ENCODE data around the gene IQSEC1. TPM values are rescaled to one million over a fixed set of nuclear protein-coding genes. Genes with fewer than 3 reads are reported as not detected.
"Not testable (repeated sequence)": the region's sequence is repeated elsewhere in the genome, so short reads cannot be mapped to it uniquely, and the experiment has no call there.

IQSEC1 gene
- polyA plus RNA-seq, 3 donors, result 17.7 to 61.7 (median 30.3) TPM

DNA sequence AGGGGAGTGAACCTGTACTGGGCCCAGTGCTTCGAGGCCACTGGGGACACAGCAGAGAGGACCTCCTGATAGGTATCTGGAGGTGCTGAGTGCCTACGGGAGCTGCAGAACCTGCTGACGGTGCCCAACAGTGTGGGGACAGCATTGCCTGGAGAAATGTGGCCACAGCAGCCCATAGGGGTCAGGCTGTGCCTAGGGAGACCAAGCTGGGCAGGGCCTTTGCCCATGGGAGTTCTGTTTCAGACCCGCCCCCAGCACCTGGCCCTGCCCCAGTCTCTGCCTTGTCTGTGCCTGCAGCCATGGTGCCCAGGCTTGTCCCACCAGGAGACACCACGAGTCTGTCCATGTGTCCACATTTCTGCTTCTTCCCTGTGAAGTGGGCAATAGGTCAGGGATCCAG is 216.6 kb downstream of the IQSEC1 start:
- H3K27ac ChIP-seq (ENCODE audit: low read depth in 1 of 2, low read length in 2 of 2), result no peak overlapping the region
- H3K36me3 Mint-ChIP-seq, result no peaks in the 10 kb centered on the region
- H3K27me3 Mint-ChIP-seq (ENCODE audit: low read depth in 3 of 3), result peaks cover 7 to 8% (median 7%) of the 10 kb centered on the region in 3 donors
- H4K20me1 ChIP-seq (ENCODE audit: insufficient read depth, low read length), result no peaks in the 10 kb centered on the region
- no peaks in the 10 kb centered on the region for H3K27me3 ChIP-seq (ENCODE audit: control insufficient read depth in 2 of 2, insufficient read depth in 2 of 2, low read length in 2 of 2)
- TF ChIP-seq CTCF (IDR thresholded peaks at IDR 0.05), result no peak
- intact Hi-C loops (cut with micrococcal nuclease), result no loop called here
- H3K4me3 Mint-ChIP-seq, result no peak overlapping the region
- H3K4me1 ChIP-seq (ENCODE audit: control insufficient read depth in 1 of 2, insufficient read depth in 2 of 2, low read length in 2 of 2), result no peaks in the 10 kb centered on the region
- H3K4me3 ChIP-seq (replicated peaks in 1 of 3; ENCODE audit: low read depth in 2 of 3, low read length in 3 of 3), result no peak overlapping the region
- H3K9me3 ChIP-seq (replicated peaks in 1 of 2; ENCODE audit: control insufficient read depth in 1 of 2, insufficient read depth in 1 of 2, low read length in 2 of 2), result no peaks in the 10 kb centered on the region
- no peak overlapping the region for H3K4me2 ChIP-seq (replicated peaks; ENCODE audit: extremely low read depth, low read length, poor library complexity, severe bottlenecking)
- no peaks in the 10 kb centered on the region for H3K79me2 ChIP-seq (ENCODE audit: insufficient read depth, low read length)
- H3K9ac ChIP-seq (ENCODE audit: insufficient read depth, low read length, poor library complexity, severe bottlenecking), result no peak overlapping the region
- no peaks in the 10 kb centered on the region for H3K9me3 Mint-ChIP-seq
- peaks cover 8% of the 10 kb centered on the region for H3K4me1 Mint-ChIP-seq
- H3K27ac Mint-ChIP-seq, result no peak overlapping the region
- 95% methylated on average over 5 of the region's 5 CpGs for WGBS (ENCODE audit: insufficient coverage)
- no peak overlapping the region for H2AFZ ChIP-seq (ENCODE audit: insufficient read depth, low read depth, low read length, poor library complexity, severe bottlenecking)
- H3K36me3 ChIP-seq (replicated peaks in 1 of 2; ENCODE audit: control insufficient read depth in 1 of 2, insufficient read depth in 2 of 2, low read length in 2 of 2), result no peaks in the 10 kb centered on the region
- no peak for DNase-seq

- Histone ChIP-seq H3K27ac (ENCODE audit: low read depth in 1 of 2, low read length in 2 of 2) (no peak overlapping the region), H3K4me2 (replicated peaks; ENCODE audit: extremely low read depth, low read length, poor library complexity, severe bottlenecking) (no peak overlapping the region), H3K4me1 (ENCODE audit: control insufficient read depth in 1 of 2, insufficient read depth in 2 of 2, low read length in 2 of 2) (no peaks in the 10 kb centered on the region), H4K20me1 (ENCODE audit: insufficient read depth, low read length) (no peaks in the 10 kb centered on the region), H3K27me3 (ENCODE audit: control insufficient read depth in 2 of 2, insufficient read depth in 2 of 2, low read length in 2 of 2) (no peaks in the 10 kb centered on the region), H3K79me2 (ENCODE audit: insufficient read depth, low read length) (no peaks in the 10 kb centered on the region), H3K9me3 (replicated peaks in 1 of 2; ENCODE audit: control insufficient read depth in 1 of 2, insufficient read depth in 1 of 2, low read length in 2 of 2) (no peaks in the 10 kb centered on the region), H2AFZ (ENCODE audit: insufficient read depth, low read depth, low read length, poor library complexity, severe bottlenecking) (no peak overlapping the region), H3K36me3 (replicated peaks in 1 of 2; ENCODE audit: control insufficient read depth in 1 of 2, insufficient read depth in 2 of 2, low read length in 2 of 2) (no peaks in the 10 kb centered on the region), H3K4me3 (replicated peaks in 1 of 3; ENCODE audit: low read depth in 2 of 3, low read length in 3 of 3) (no peak overlapping the region), H3K9ac (ENCODE audit: insufficient read depth, low read length, poor library complexity, severe bottlenecking) (no peak overlapping the region)
- intact Hi-C loops (cut with micrococcal nuclease), result no loop called here
- H3K27me3 Mint-ChIP-seq (ENCODE audit: low read depth in 3 of 3), result peaks cover 5 to 11% (median 8%) of the 10 kb centered on the region in 3 donors
- H3K4me1 Mint-ChIP-seq, result peaks cover 8% of the 10 kb centered on the region
- peaks cover 0 to 2% (median 0%) of the 10 kb centered on the region in 7 donors for H3K9me3 Mint-ChIP-seq
- DNase-seq, result no peak
- TF ChIP-seq CTCF (IDR thresholded peaks at IDR 0.05), result no peak
- peak overlapping the region in 1 of 7 donors; percentile 24 for H3K27ac Mint-ChIP-seq
- 100% methylated on average over 2 of the region's 4 CpGs for WGBS (ENCODE audit: insufficient coverage)
- H3K36me3 Mint-ChIP-seq, result no peaks in the 10 kb centered on the region
- H3K4me3 Mint-ChIP-seq, result no peak overlapping the region
These were observed 218.7 kb downstream of the IQSEC1 start for GRCh38 chr3:12854565-12854964.

- H3K27me3 ChIP-seq (ENCODE audit: control insufficient read depth in 2 of 2, insufficient read depth in 2 of 2, low read length in 2 of 2); H3K9me3 Mint-ChIP-seq; H4K20me1 ChIP-seq (ENCODE audit: insufficient read depth, low read length); H3K4me3 ChIP-seq (replicated peaks in 1 of 3; ENCODE audit: low read depth in 2 of 3, low read length in 3 of 3); H3K4me3 Mint-ChIP-seq; DNase-seq; H3K9me3 ChIP-seq (replicated peaks in 1 of 2; ENCODE audit: control insufficient read depth in 1 of 2, insufficient read depth in 1 of 2, low read length in 2 of 2); H3K79me2 ChIP-seq (ENCODE audit: insufficient read depth, low read length); H3K4me1 ChIP-seq (ENCODE audit: control insufficient read depth in 1 of 2, insufficient read depth in 2 of 2, low read length in 2 of 2); H3K36me3 ChIP-seq (replicated peaks in 1 of 2; ENCODE audit: control insufficient read depth in 1 of 2, insufficient read depth in 2 of 2, low read length in 2 of 2); H3K27ac Mint-ChIP-seq; H3K4me1 Mint-ChIP-seq; H3K4me2 ChIP-seq (replicated peaks; ENCODE audit: extremely low read depth, low read length, poor library complexity, severe bottlenecking); intact Hi-C loops (cut with micrococcal nuclease); H3K36me3 Mint-ChIP-seq; H3K27ac ChIP-seq (ENCODE audit: low read depth in 1 of 2, low read length in 2 of 2); H2AFZ ChIP-seq (ENCODE audit: insufficient read depth, low read depth, low read length, poor library complexity, severe bottlenecking); H3K9ac ChIP-seq (ENCODE audit: insufficient read depth, low read length, poor library complexity, severe bottlenecking): not testable (repeated sequence)
- 11% methylated on average over 1 of the region's 2 CpGs for WGBS (ENCODE audit: insufficient coverage)
- H3K27me3 Mint-ChIP-seq (ENCODE audit: low read depth in 3 of 3), result peaks cover 5 to 11% (median 8%) of the 10 kb centered on the region in 3 donors
These were observed 219.4 kb downstream of the IQSEC1 start for GRCh38 chr3:12853847-12854246.
